Measurements from ENCODE around the gene STRA6.

DNA sequence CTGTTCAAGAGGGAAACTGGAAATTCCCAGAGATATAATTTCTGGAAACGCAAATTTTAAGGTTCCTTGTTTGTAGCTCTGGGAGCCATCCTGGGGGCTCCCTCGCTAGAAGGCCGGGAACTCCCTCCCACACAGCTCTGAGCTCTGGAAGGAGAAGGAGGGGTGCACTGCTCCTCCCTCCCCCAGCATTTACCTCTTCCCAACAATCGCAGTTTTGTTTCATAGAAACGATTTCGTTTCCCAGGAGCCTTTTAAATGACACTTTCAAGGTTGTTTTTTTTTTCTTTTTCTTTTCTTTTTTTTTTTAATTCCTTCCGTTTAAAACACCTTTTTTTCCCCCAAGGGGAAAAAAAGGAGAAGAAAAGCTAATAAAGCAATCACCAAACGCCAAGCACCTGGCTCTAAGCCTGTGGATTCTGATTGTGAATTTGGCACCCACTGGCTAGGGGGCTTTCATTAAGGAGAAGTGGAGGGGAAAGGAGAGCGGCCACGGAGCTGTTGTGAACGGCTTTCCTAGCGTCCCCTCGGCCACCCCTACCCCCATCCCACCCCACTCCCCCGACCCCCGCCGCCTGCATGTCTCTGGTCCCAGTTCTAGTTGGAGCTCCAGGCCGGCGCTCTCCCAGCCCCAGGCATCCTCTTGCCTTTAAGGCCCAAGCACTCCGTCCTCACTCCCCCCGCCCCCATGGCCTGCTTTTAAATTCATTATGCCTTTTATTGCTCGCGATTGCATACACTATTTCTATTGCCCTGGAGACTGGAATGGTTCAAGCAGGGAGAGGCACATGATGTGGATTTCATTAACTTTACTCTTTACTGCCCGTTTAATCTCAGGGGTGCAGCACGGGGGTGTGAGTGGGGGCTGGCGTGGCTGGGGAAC lies 19.9 kb upstream of the STRA6 start:
- TF ChIP-seq NFE2L2 (conservative IDR thresholded peaks at IDR 0.05; ENCODE audit: low read length) (no peak), POLR2A (IDR thresholded peaks at IDR 0.05; ENCODE audit: low read length) (no peak), BCL3 (IDR thresholded peaks at IDR 0.05) (no peak), JUNB (IDR thresholded peaks at IDR 0.05) (no peak), ZFP36 (IDR thresholded peaks at IDR 0.05; ENCODE audit: borderline replicate concordance, partially characterized antibody) (no peak), PHF8 (IDR thresholded peaks at IDR 0.05; ENCODE audit: borderline replicate concordance, low read depth) (no peak), RAD21 (conservative IDR thresholded peaks at IDR 0.05 in 1 of 2, IDR thresholded peaks at IDR 0.05 in 1 of 2) (no peak), ELK1 (IDR thresholded peaks at IDR 0.05; ENCODE audit: low read depth, low read length) (no peak), ESRRA (IDR thresholded peaks at IDR 0.05; ENCODE audit: borderline replicate concordance, low read length) (no peak)
- TF ChIP-seq, protein P1, sequence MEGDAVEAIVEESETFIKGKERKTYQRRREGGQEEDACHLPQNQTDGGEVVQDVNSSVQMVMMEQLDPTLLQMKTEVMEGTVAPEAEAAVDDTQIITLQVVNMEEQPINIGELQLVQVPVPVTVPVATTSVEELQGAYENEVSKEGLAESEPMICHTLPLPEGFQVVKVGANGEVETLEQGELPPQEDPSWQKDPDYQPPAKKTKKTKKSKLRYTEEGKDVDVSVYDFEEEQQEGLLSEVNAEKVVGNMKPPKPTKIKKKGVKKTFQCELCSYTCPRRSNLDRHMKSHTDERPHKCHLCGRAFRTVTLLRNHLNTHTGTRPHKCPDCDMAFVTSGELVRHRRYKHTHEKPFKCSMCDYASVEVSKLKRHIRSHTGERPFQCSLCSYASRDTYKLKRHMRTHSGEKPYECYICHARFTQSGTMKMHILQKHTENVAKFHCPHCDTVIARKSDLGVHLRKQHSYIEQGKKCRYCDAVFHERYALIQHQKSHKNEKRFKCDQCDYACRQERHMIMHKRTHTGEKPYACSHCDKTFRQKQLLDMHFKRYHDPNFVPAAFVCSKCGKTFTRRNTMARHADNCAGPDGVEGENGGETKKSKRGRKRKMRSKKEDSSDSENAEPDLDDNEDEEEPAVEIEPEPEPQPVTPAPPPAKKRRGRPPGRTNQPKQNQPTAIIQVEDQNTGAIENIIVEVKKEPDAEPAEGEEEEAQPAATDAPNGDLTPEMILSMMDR (IDR thresholded peaks at IDR 0.05) = no peak
- TF ChIP-seq, protein P2, sequence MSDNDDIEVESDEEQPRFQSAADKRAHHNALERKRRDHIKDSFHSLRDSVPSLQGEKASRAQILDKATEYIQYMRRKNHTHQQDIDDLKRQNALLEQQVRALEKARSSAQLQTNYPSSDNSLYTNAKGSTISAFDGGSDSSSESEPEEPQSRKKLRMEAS (IDR thresholded peaks at IDR 0.05) = no peak
- TF ChIP-seq, protein P3, sequence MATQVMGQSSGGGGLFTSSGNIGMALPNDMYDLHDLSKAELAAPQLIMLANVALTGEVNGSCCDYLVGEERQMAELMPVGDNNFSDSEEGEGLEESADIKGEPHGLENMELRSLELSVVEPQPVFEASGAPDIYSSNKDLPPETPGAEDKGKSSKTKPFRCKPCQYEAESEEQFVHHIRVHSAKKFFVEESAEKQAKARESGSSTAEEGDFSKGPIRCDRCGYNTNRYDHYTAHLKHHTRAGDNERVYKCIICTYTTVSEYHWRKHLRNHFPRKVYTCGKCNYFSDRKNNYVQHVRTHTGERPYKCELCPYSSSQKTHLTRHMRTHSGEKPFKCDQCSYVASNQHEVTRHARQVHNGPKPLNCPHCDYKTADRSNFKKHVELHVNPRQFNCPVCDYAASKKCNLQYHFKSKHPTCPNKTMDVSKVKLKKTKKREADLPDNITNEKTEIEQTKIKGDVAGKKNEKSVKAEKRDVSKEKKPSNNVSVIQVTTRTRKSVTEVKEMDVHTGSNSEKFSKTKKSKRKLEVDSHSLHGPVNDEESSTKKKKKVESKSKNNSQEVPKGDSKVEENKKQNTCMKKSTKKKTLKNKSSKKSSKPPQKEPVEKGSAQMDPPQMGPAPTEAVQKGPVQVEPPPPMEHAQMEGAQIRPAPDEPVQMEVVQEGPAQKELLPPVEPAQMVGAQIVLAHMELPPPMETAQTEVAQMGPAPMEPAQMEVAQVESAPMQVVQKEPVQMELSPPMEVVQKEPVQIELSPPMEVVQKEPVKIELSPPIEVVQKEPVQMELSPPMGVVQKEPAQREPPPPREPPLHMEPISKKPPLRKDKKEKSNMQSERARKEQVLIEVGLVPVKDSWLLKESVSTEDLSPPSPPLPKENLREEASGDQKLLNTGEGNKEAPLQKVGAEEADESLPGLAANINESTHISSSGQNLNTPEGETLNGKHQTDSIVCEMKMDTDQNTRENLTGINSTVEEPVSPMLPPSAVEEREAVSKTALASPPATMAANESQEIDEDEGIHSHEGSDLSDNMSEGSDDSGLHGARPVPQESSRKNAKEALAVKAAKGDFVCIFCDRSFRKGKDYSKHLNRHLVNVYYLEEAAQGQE (IDR thresholded peaks at IDR 0.05) = no peak
- TF ChIP-seq, protein P4, sequence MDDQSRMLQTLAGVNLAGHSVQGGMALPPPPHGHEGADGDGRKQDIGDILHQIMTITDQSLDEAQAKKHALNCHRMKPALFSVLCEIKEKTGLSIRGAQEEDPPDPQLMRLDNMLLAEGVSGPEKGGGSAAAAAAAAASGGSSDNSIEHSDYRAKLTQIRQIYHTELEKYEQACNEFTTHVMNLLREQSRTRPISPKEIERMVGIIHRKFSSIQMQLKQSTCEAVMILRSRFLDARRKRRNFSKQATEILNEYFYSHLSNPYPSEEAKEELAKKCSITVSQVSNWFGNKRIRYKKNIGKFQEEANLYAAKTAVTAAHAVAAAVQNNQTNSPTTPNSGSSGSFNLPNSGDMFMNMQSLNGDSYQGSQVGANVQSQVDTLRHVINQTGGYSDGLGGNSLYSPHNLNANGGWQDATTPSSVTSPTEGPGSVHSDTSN (IDR thresholded peaks at IDR 0.05) = no peak
